Spleen (tissue), 11 donors: ENCODE results near the gene ATG7. TPM values are rescaled to one million over a fixed set of nuclear protein-coding genes. Genes with fewer than 3 reads are reported as not detected.
A peak's percentile ranks its signal among the peaks of the same experiment; 100 is the strongest.
"Not testable (repeated sequence)": the region's sequence is repeated elsewhere in the genome, so short reads cannot be mapped to it uniquely, and the experiment has no call there.

Source experiments
- DNase-seq: peaks from one replicate; pipeline ENCODE4 v3.0.0-alpha.2; 2020
- H3K27ac ChIP-seq, 8 donors: fragments of 200-600 bp; sonication (generic) in 7 of 8; 1 replicate in 4 of 8; 2 replicates in 4 of 8; pipeline versions ENCODE4 v1.5.0 to v1.8.0; 2016 to 2021; ENCODE audit warnings: inconsistent platforms in 4 of 8, mild to moderate bottlenecking in 4 of 8, moderate library complexity in 1 of 8
- H3K27me3 ChIP-seq, 7 donors: fragments of 200-600 bp; sonication (generic) in 6 of 7; replicated peaks in 1 of 7; 1 replicate in 4 of 7; 2 replicates in 3 of 7; pipeline versions ENCODE4 v1.5.0 to v1.8.0; 2016 to 2021; ENCODE audit warnings: inconsistent platforms in 3 of 7, mild to moderate bottlenecking in 1 of 7
- H3K36me3 ChIP-seq, 6 donors: fragments of 200-600 bp; sonication (generic) in 5 of 6; 1 replicate in 4 of 6; 2 replicates in 2 of 6; pipeline versions ENCODE4 v1.5.0 to v1.8.0; 2016 to 2021; ENCODE audit warnings: inconsistent platforms in 2 of 6
- H3K4me1 ChIP-seq, 6 donors: fragments of 200-600 bp; sonication (generic) in 5 of 6; 1 replicate in 3 of 6; 2 replicates in 3 of 6; pipeline versions ENCODE4 v1.5.0 to v1.8.0; 2016 to 2021; ENCODE audit warnings: inconsistent platforms in 3 of 6
- H3K4me3 ChIP-seq, 8 donors: fragments of 200-600 bp; sonication (generic) in 7 of 8; 1 replicate in 4 of 8; 2 replicates in 4 of 8; pipeline versions ENCODE4 v1.5.0 to v1.8.0; 2016 to 2021; ENCODE audit warnings: inconsistent platforms in 4 of 8, mild to moderate bottlenecking in 4 of 8, moderate library complexity in 2 of 8
- H3K9me3 ChIP-seq, 8 donors: fragments of 200-600 bp; sonication (generic) in 7 of 8; 1 replicate in 4 of 8; 2 replicates in 4 of 8; pipeline versions ENCODE4 v1.5.0 to v1.8.0; 2016 to 2021; ENCODE audit warnings: inconsistent platforms in 4 of 8
- POLR2A ChIP-seq, 3 donors: fragments of 450-650 bp; IDR thresholded peaks; one replicate each; pipeline ENCODE4 v1.5.1; 2017; ENCODE audit warnings: antibody characterized with exemption in 3 of 3, mild to moderate bottlenecking in 1 of 3
- POLR2AphosphoS5 ChIP-seq, 3 donors: sonication (generic); formaldehyde crosslinking; IDR thresholded peaks; one replicate each; pipeline ENCODE4 v1.5.1; 2017; ENCODE audit warnings: antibody characterized with exemption in 3 of 3
- WGBS, 5 donors: extraction: QIAGEN DNeasy Blood & Tissue Kit in 3 of 5; methylation state at CpG; one replicate each; pipeline versions ENCODE4 v1.1.5 to v1.1.7; 2013 to 2018; 5-methylcytosine and 5-hydroxymethylcytosine counted together
- intact Hi-C: fragments of 100-400 bp; cut with DNase I; formaldehyde crosslinking; loops from one replicate; pipeline ENCODE4 v1.15.0; 2023; ENCODE audit warnings: low total_unique reads
- polyA plus RNA-seq, 3 donors: library from polyadenylated mRNA; stranded (reverse); fragments of 200-250 nt; gene quantifications; one replicate each; pipeline ENCODE4 v1.2.1, GENCODE V29; 2013
- total RNA-seq, 7 donors: library from RNA; depleted of rRNA in 3 of 7; stranded (reverse); fragments of >200 nt in 3 of 7; fragmentation: NEBNext Ultra II Directional in 4 of 7; extraction: Animal tissue kit (Norgen Biotek cat#: 25700) in 4 of 7; gene quantifications; one replicate each; pipeline versions ENCODE4 v1.1.0 to v1.2.1, GENCODE V29; 2016 to 2021
- TF ChIP-seq, protein P1 (sequence below), 11 experiments: fragments of 200-600 bp in 7 of 11; fragments of 450-650 bp in 4 of 11; sonication (generic) in 4 of 11; IDR thresholded peaks in 8 of 11; conservative IDR thresholded peaks in 3 of 11; 1 replicate in 7 of 11; 2 replicates in 4 of 11; pipeline versions ENCODE4 v1.4.0 to v1.8.0; 2016 to 2021; ENCODE audit warnings: antibody characterized with exemption in 11 of 11, inconsistent platforms in 4 of 11, mild to moderate bottlenecking in 1 of 11
- donor health status: healthy with polysubstance abuse.
- donor health status: DM: no; HTN: no; CAD: no; lungs with moderate emphysema.
- donor health status: DM: no; HTN: no; CAD: no.
- donor health status: Bipolar disorder and iron deficiency.
- donor health status: healthy.
- donor health status: DM: no; HTN: no; CAD: no.
- donor health status: DM: yes; HTN: yes; CAD: no.

The ATG7 gene
- total and polyA plus RNA-seq, 10 donors: 7.5 to 114 (median 77.1) TPM

DNA sequence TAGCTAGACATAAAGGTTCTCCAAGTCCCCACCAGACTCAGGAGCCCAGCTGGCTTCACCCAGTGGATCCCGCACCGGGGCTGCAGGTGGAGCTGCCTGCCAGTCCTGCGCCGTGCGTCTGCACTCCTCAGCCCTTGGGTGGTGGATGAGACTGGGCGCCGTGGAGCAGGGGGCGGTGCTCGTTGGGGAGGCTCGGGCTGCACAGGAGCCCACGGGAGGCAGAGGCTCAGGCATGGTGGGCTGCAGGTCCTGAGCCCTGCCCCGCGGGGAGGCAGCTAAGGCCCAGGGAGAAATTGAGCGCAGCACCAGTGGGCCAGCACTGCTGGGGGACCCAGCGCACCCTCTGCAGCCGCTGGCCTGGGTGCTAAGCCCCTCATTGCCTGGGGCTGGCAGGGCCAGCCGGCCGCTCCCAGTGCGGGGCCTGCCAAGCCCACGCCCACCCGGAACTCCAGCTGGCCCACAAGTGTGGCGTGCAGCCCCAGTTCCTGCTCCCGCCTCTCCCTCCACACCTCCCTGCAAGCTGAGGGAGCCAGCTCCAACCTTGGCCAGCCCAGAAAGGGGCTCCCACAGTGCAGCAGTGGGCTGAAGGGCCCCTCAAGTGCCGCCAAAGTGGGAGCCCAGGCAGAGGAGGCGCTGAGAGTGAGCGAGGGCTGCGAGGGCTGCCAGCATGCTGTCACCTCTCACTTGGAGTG is 241.1 kb downstream of the ATG7 start:
- H3K4me1 ChIP-seq: peaks cover 5 to 40% (median 17%) of the 10 kb centered on the region in 6 donors
- H3K9me3 ChIP-seq, H3K4me3 ChIP-seq, DNase-seq, H3K27me3 ChIP-seq, intact Hi-C loops: not testable (repeated sequence)
- H3K36me3 ChIP-seq: peaks cover 0 to 19% (median 0%) of the 10 kb centered on the region in 6 donors
- 78 to 91% (median 90%) methylated on average over 14 to 27 of the region's 27 CpGs for WGBS, 5 donors
- H3K27ac ChIP-seq: peak overlapping the region in 7 of 8 donors; percentile 27 to 66 (median 48)

- H3K4me3 ChIP-seq: no peak overlapping the region
- WGBS, 5 donors: 62 to 90% (median 76%) methylated on average over 3 of the region's 3 CpGs
- intact Hi-C loops: no loop called here
These were observed 241.6 kb downstream of the ATG7 start for GRCh38 chr3:11513817-11514135.

DNA sequence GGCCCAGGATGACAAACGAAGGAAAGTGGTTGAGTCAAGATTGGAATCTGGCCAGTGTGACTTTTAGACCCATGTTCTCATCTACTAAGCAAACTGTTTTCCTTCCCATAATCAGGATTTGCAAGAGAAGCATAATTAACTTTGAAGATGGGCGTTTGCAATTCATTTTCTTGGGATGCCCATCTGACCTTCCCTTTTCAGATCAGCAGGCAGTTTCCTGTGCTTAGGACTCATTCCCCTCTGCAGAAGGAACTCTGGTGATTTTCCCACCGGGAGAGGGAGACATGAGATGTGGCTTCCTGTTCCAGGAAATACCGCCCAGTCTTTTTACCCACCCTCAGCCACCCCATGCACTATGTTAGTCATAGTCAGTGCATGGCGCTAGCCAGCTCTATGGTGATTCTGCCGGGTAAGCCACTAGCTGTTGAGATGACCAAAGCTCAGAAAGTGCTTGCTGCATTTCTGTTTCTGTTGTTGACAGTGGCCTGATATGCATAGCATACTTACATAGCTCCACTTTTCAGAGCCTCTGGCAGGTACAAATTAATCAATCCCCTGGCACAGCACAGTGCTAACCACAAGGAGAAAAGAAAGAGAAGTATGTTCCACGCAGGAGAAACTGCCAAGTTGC is 242.1 kb downstream of the ATG7 start:
- Histone ChIP-seq H3K27ac (peak overlapping the region in 7 of 8 donors; percentile 22 to 66 (median 43)), H3K36me3 (peaks cover 0 to 19% (median 0%) of the 10 kb centered on the region in 6 donors), H3K9me3 (no peaks in the 10 kb centered on the region), H3K4me1 (peaks cover 0 to 29% (median 13%) of the 10 kb centered on the region in 6 donors), H3K27me3 (no peaks in the 10 kb centered on the region), H3K4me3 (no peak overlapping the region)
- DNase-seq: no peak
- intact Hi-C loops: no loop called here
- 18 to 28% (median 21%) methylated on average over 7 of the region's 7 CpGs for WGBS, 5 donors
- peak in 1 of 3 donors; percentile 49 for TF ChIP-seq POLR2AphosphoS5 (IDR thresholded peaks at IDR 0.05)
- no peak for TF ChIP-seq POLR2A (IDR thresholded peaks at IDR 0.05)
- TF ChIP-seq, protein P1, sequence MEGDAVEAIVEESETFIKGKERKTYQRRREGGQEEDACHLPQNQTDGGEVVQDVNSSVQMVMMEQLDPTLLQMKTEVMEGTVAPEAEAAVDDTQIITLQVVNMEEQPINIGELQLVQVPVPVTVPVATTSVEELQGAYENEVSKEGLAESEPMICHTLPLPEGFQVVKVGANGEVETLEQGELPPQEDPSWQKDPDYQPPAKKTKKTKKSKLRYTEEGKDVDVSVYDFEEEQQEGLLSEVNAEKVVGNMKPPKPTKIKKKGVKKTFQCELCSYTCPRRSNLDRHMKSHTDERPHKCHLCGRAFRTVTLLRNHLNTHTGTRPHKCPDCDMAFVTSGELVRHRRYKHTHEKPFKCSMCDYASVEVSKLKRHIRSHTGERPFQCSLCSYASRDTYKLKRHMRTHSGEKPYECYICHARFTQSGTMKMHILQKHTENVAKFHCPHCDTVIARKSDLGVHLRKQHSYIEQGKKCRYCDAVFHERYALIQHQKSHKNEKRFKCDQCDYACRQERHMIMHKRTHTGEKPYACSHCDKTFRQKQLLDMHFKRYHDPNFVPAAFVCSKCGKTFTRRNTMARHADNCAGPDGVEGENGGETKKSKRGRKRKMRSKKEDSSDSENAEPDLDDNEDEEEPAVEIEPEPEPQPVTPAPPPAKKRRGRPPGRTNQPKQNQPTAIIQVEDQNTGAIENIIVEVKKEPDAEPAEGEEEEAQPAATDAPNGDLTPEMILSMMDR (IDR thresholded peaks at IDR 0.05 in 8 of 11, conservative IDR thresholded peaks at IDR 0.05 in 3 of 11): peak in 1 of 11 experiments; percentile 15

More at GRCh38 chr3:11513817-11514135, 241.6 kb downstream of the ATG7 start:
- TF ChIP-seq POLR2A (IDR thresholded peaks at IDR 0.05) (no peak), POLR2AphosphoS5 (IDR thresholded peaks at IDR 0.05) (no peak)
- TF ChIP-seq, protein P1 (IDR thresholded peaks at IDR 0.05 in 8 of 11, conservative IDR thresholded peaks at IDR 0.05 in 3 of 11): no peak
- Histone ChIP-seq H3K4me1 (peaks cover 5 to 35% (median 13%) of the 10 kb centered on the region in 6 donors), H3K9me3 (no peaks in the 10 kb centered on the region), H3K36me3 (peaks cover 0 to 19% (median 0%) of the 10 kb centered on the region in 6 donors), H3K27me3 (no peaks in the 10 kb centered on the region), H3K27ac (peak overlapping the region in 7 of 8 donors; percentile 27 to 66 (median 48))
- no peak for DNase-seq

DNA sequence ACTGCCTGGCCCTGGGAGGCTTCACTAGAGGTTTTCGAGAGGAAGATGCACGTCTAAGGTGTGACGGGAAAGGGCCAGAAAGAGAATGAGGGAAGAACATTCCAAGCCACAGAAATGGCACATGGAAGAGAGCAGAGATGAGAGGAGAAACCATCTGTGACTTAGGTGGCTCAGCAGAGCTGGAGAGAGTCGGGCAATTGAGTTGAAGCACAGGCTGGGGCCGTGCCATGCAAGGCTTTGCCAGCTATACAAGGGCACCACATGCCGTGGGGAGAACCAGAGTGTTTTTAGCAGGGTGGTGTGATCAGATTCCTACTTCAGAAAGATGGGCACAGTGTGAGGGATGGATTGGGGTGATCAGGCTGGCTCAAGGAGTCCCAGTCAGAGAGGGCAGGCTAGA is 245.4 kb downstream of the ATG7 start:
- Histone ChIP-seq H3K27ac (no peak overlapping the region), H3K27me3 (no peaks in the 10 kb centered on the region), H3K36me3 (peaks cover 0 to 5% (median 0%) of the 10 kb centered on the region in 6 donors), H3K9me3 (no peaks in the 10 kb centered on the region), H3K4me1 (peaks cover 0 to 21% (median 12%) of the 10 kb centered on the region in 6 donors), H3K4me3 (no peak overlapping the region)
- TF ChIP-seq POLR2AphosphoS5 (IDR thresholded peaks at IDR 0.05) (no peak), POLR2A (IDR thresholded peaks at IDR 0.05) (no peak)
- TF ChIP-seq, protein P1 (IDR thresholded peaks at IDR 0.05 in 8 of 11, conservative IDR thresholded peaks at IDR 0.05 in 3 of 11): no peak
- intact Hi-C loops: no loop called here
- WGBS, 5 donors: 93 to 97% (median 96%) methylated on average over 6 of the region's 6 CpGs
- DNase-seq: no peak
